Karpas-422 (cell line): ENCODE data around the gene ESD. TPM values are rescaled to one million over a fixed set of nuclear protein-coding genes. Genes with fewer than 3 reads are reported as not detected.

ENCODE experiments used
- DNase-seq: peaks from one replicate; pipeline ENCODE4 v3.0.0-alpha.2; 2015
- H2AFZ ChIP-seq: fragments of 200-600 bp; sonication (generic); 2 replicates; pipeline ENCODE4 v1.6.1; 2014; ENCODE audit warnings: antibody characterized with exemption, low read length, mixed read lengths
- H3K27ac ChIP-seq: fragments of 200-600 bp; sonication (generic); 2 replicates; pipeline ENCODE4 v1.5.1; 2014; ENCODE audit warnings: mild to moderate bottlenecking, low read length, moderate library complexity
- H3K27me3 ChIP-seq: fragments of 200-600 bp; sonication (generic); 2 replicates; pipeline ENCODE4 v1.6.1; 2014; ENCODE audit warnings: low read length, mixed read lengths
- H3K36me3 ChIP-seq: fragments of 200-600 bp; sonication (generic); 2 replicates; pipeline ENCODE4 v1.6.1; 2014; ENCODE audit warnings: low read length, mixed read lengths; ENCODE audit not compliant: insufficient read depth
- H3K4me1 ChIP-seq: fragments of 200-600 bp; sonication (generic); 2 replicates; pipeline ENCODE4 v1.6.1; 2014; ENCODE audit warnings: mild to moderate bottlenecking, low read length, mixed read lengths
- H3K4me2 ChIP-seq: fragments of 200-600 bp; sonication (generic); 2 replicates; pipeline ENCODE4 v1.6.1; 2014; ENCODE audit warnings: low read length, low read depth, mild to moderate bottlenecking; ENCODE audit not compliant: poor library complexity, severe bottlenecking
- H3K4me3 ChIP-seq: fragments of 200-600 bp; sonication (generic); 2 replicates; pipeline ENCODE4 v1.5.1; 2014; ENCODE audit warnings: mild to moderate bottlenecking, antibody characterized with exemption, low read length, mixed read lengths
- H3K79me2 ChIP-seq: fragments of 200-600 bp; sonication (generic); 2 replicates; pipeline ENCODE4 v1.6.1; 2014; ENCODE audit warnings: mild to moderate bottlenecking, low read length, mixed read lengths
- H3K9ac ChIP-seq: fragments of 200-600 bp; sonication (generic); 2 replicates; pipeline ENCODE4 v1.6.0; 2014; ENCODE audit warnings: low read length
- H3K9me2 ChIP-seq: fragments of 200-600 bp; sonication (generic), shearing (Covaris generic); replicated peaks from 2 replicates; pipeline ENCODE4 v1.6.0; 2014; ENCODE audit warnings: mild to moderate bottlenecking, low read length, moderate library complexity; ENCODE audit not compliant: insufficient read depth
- H3K9me3 ChIP-seq: fragments of 300-700, 200-600 bp; sonication (generic); 2 replicates; pipeline ENCODE4 v1.6.1; 2014; ENCODE audit warnings: low read length, mixed read lengths
- H4K20me1 ChIP-seq: fragments of 200-600 bp; sonication (generic); 2 replicates; pipeline ENCODE4 v1.6.1; 2014; ENCODE audit warnings: mild to moderate bottlenecking, antibody characterized with exemption, low read length, low read depth; ENCODE audit not compliant: insufficient read depth
- total RNA-seq: library from RNA; depleted of rRNA; stranded (reverse); fragments of >200 nt; shearing (Covaris generic); gene quantifications from 2 replicates; pipeline ENCODE4 v1.2.3, GENCODE V29; 2014; ENCODE audit warnings: low replicate concordance; rRNA removed

ESD gene
- total RNA-seq = 104 and 239 TPM in 2 replicates

- Histone ChIP-seq H3K9ac (peak within 1 kb of the TSS; percentile 90), H3K4me3 (peak within 1 kb of the TSS; percentile 77), H3K9me3 (no peaks in the 10 kb centered on the region), H3K4me2 (peak within 1 kb of the TSS; percentile 73), H3K9me2 (no peaks in the 10 kb centered on the region), H3K27me3 (no peaks in the 10 kb centered on the region), H3K36me3 (peaks cover 4% of the 10 kb centered on the region; the same call in 1 of the 2 replicates), H3K27ac (peak within 1 kb of the TSS; percentile 63), H4K20me1 (no peaks in the 10 kb centered on the region), H2AFZ (peak within 1 kb of the TSS; percentile 84), H3K4me1 (peaks cover 32% of the 10 kb centered on the region), H3K79me2 (peaks cover 50% of the 10 kb centered on the region)
- peak; percentile 97 for DNase-seq
Observed at GRCh38 chr13:46796515-46797474, at the start of gene ESD. Gene ESD (minus strand): TSS chr13:46797161. CDS start chr13:46791413, 5,748 bp downstream.

- DNase-seq = no peak
- Histone ChIP-seq H3K9me2 (no peaks in the 10 kb centered on the region), H3K4me3 (no peak overlapping the region), H3K9ac (no peak overlapping the region), H2AFZ (no peak overlapping the region), H3K9me3 (no peaks in the 10 kb centered on the region), H3K36me3 (no peaks in the 10 kb centered on the region), H3K27me3 (no peaks in the 10 kb centered on the region), H3K27ac (no peak overlapping the region), H4K20me1 (no peaks in the 10 kb centered on the region), H3K4me2 (no peak overlapping the region), H3K4me1 (no peaks in the 10 kb centered on the region), H3K79me2 (no peaks in the 10 kb centered on the region)
Observed at GRCh38 chr13:46846726-46847125, 49.8 kb upstream of the ESD start.

- H3K36me3 ChIP-seq = no peaks in the 10 kb centered on the region
- H2AFZ ChIP-seq = no peak overlapping the region
- DNase-seq = no peak
- H3K27ac ChIP-seq = no peak overlapping the region
- no peaks in the 10 kb centered on the region for H3K27me3 ChIP-seq
- no peak overlapping the region for H3K4me3 ChIP-seq
- H3K9me3 ChIP-seq = no peaks in the 10 kb centered on the region
- H3K4me1 ChIP-seq = no peaks in the 10 kb centered on the region
- H3K9ac ChIP-seq = no peak overlapping the region
- H4K20me1 ChIP-seq = no peaks in the 10 kb centered on the region
- no peaks in the 10 kb centered on the region for H3K79me2 ChIP-seq
- H3K9me2 ChIP-seq = no peaks in the 10 kb centered on the region
- H3K4me2 ChIP-seq = no peak overlapping the region
Observed at GRCh38 chr13:46845146-46845545, 48.2 kb upstream of the ESD start.

- no peak for DNase-seq
- Histone ChIP-seq H3K9me3 (no peaks in the 10 kb centered on the region), H2AFZ (no peak overlapping the region), H3K9ac (no peak overlapping the region), H3K4me1 (no peaks in the 10 kb centered on the region), H3K4me3 (no peak overlapping the region), H3K27me3 (no peaks in the 10 kb centered on the region), H3K4me2 (no peak overlapping the region), H4K20me1 (no peaks in the 10 kb centered on the region), H3K27ac (no peak overlapping the region), H3K36me3 (no peaks in the 10 kb centered on the region), H3K9me2 (no peaks in the 10 kb centered on the region), H3K79me2 (no peaks in the 10 kb centered on the region)
Observed at GRCh38 chr13:46844431-46844830, 47.5 kb upstream of the ESD start.

GRCh38 chr13:46839399-46839798 lies 42.4 kb upstream of the ESD start:
- no peak overlapping the region for H2AFZ ChIP-seq
- H3K9me3 ChIP-seq = no peaks in the 10 kb centered on the region
- no peak overlapping the region for H3K27ac ChIP-seq
- no peaks in the 10 kb centered on the region for H3K27me3 ChIP-seq
- H3K4me1 ChIP-seq = no peaks in the 10 kb centered on the region
- no peak overlapping the region for H3K9ac ChIP-seq
- H3K36me3 ChIP-seq = no peaks in the 10 kb centered on the region
- no peaks in the 10 kb centered on the region for H3K79me2 ChIP-seq
- H3K4me3 ChIP-seq = no peak overlapping the region
- no peak for DNase-seq
- no peaks in the 10 kb centered on the region for H4K20me1 ChIP-seq
- no peak overlapping the region for H3K4me2 ChIP-seq
- H3K9me2 ChIP-seq = no peaks in the 10 kb centered on the region

- Histone ChIP-seq H3K27me3 (no peaks in the 10 kb centered on the region), H3K79me2 (no peaks in the 10 kb centered on the region), H3K4me2 (no peak overlapping the region), H3K9me3 (no peaks in the 10 kb centered on the region), H4K20me1 (no peaks in the 10 kb centered on the region), H3K9ac (no peak overlapping the region), H3K27ac (no peak overlapping the region), H3K4me3 (no peak overlapping the region), H2AFZ (no peak overlapping the region), H3K9me2 (no peaks in the 10 kb centered on the region), H3K4me1 (no peaks in the 10 kb centered on the region), H3K36me3 (no peaks in the 10 kb centered on the region)
- no peak for DNase-seq
Observed at GRCh38 chr13:46834657-46835056, 37.7 kb upstream of the ESD start.

- Histone ChIP-seq H3K36me3 (no peaks in the 10 kb centered on the region), H3K27ac (no peak overlapping the region), H3K9ac (no peak overlapping the region), H2AFZ (no peak overlapping the region), H3K9me2 (no peaks in the 10 kb centered on the region), H3K4me2 (no peak overlapping the region), H3K4me1 (no peaks in the 10 kb centered on the region), H3K9me3 (no peaks in the 10 kb centered on the region), H3K79me2 (no peaks in the 10 kb centered on the region), H3K4me3 (no peak overlapping the region), H4K20me1 (no peaks in the 10 kb centered on the region), H3K27me3 (no peaks in the 10 kb centered on the region)
- peak; percentile 84 for DNase-seq
Observed at GRCh38 chr13:46831588-46832194, 34.7 kb upstream of the ESD start.

- H3K9me2 ChIP-seq = no peaks in the 10 kb centered on the region
- no peak overlapping the region for H2AFZ ChIP-seq
- no peaks in the 10 kb centered on the region for H3K27me3 ChIP-seq
- no peak overlapping the region for H3K9ac ChIP-seq
- no peaks in the 10 kb centered on the region for H3K79me2 ChIP-seq
- H3K4me2 ChIP-seq = no peak overlapping the region
- H4K20me1 ChIP-seq = no peaks in the 10 kb centered on the region
- H3K9me3 ChIP-seq = no peaks in the 10 kb centered on the region
- H3K27ac ChIP-seq = no peak overlapping the region
- H3K4me1 ChIP-seq = no peaks in the 10 kb centered on the region
- H3K36me3 ChIP-seq = no peaks in the 10 kb centered on the region
- H3K4me3 ChIP-seq = no peak overlapping the region
- no peak for DNase-seq
Observed at GRCh38 chr13:46830405-46831005, 33.5 kb upstream of the ESD start.
